Measurements from ENCODE around the gene TVP23A.

The TVP23A gene

GRCh38 chr16:10865991-10866966 lies 47.7 kb upstream of the TVP23A start:
- H2AFZ ChIP-seq (ENCODE audit: low read depth, low read length): no peak overlapping the region
- no peak overlapping the region for H3K4me3 ChIP-seq (ENCODE audit: low read depth in 1 of 2, low read length in 2 of 2)
- H3K9me3 ChIP-seq (ENCODE audit: insufficient read depth, low read length, severe bottlenecking): no peaks in the 10 kb centered on the region
- no peak overlapping the region for H3K27ac ChIP-seq (ENCODE audit: low read length)
- no peaks in the 10 kb centered on the region for H3K36me3 ChIP-seq (ENCODE audit: insufficient read depth, low read length)
- ATAC-seq (ENCODE audit: insufficient read depth, low read depth) (no peak), DNase-seq (no peak)
- no peak overlapping the region for H3K9ac ChIP-seq (ENCODE audit: low read depth, low read length)
- H3K79me2 ChIP-seq (ENCODE audit: insufficient read depth, low read length): no peaks in the 10 kb centered on the region
- H3K4me2 ChIP-seq (ENCODE audit: insufficient read depth, low read length): no peak overlapping the region
- no peak for TF ChIP-seq EZH2 (IDR thresholded peaks at IDR 0.05; ENCODE audit: borderline replicate concordance, low read depth, low read length, severe bottlenecking)
- TF ChIP-seq CTCF (IDR thresholded peaks at IDR 0.05; ENCODE audit: borderline replicate concordance, extremely low read depth, low read length, poor library complexity, severe bottlenecking): no peak
- H4K20me1 ChIP-seq (ENCODE audit: insufficient read depth, low read length): no peaks in the 10 kb centered on the region
- H3K4me1 ChIP-seq (ENCODE audit: insufficient read depth, low read length): no peaks in the 10 kb centered on the region
- H3K27me3 ChIP-seq (ENCODE audit: insufficient read depth, low read length, poor library complexity): no peaks in the 10 kb centered on the region

DNA sequence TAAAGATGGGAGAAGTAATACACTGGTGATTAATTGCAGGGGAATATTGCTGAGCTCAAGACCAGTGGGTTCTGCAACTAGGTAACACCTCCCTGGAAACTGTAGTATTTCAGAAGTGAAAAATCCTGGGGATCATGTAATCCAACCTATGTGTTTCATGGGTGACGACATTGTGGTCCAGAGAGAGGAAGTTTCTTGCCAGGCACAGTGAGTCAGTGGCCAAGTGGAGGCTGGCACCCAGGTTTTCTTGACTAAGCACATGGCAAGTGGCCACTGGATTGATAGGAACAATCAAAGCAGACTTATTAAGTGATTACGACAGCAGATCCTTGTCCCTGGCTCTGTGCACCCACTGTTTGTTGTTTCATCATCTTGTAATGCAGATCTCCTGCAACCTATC lies 43.8 kb upstream of the TVP23A start:
- Histone ChIP-seq H3K79me2 (ENCODE audit: insufficient read depth, low read length) (no peaks in the 10 kb centered on the region), H3K4me1 (ENCODE audit: insufficient read depth, low read length) (no peaks in the 10 kb centered on the region), H3K4me3 (ENCODE audit: low read depth in 1 of 2, low read length in 2 of 2) (no peak overlapping the region), H3K9me3 (ENCODE audit: insufficient read depth, low read length, severe bottlenecking) (no peaks in the 10 kb centered on the region), H3K27ac (ENCODE audit: low read length) (no peak overlapping the region), H3K9ac (ENCODE audit: low read depth, low read length) (no peak overlapping the region), H3K27me3 (ENCODE audit: insufficient read depth, low read length, poor library complexity) (no peaks in the 10 kb centered on the region), H3K4me2 (ENCODE audit: insufficient read depth, low read length) (no peak overlapping the region), H4K20me1 (ENCODE audit: insufficient read depth, low read length) (no peaks in the 10 kb centered on the region), H2AFZ (ENCODE audit: low read depth, low read length) (no peak overlapping the region), H3K36me3 (ENCODE audit: insufficient read depth, low read length) (no peaks in the 10 kb centered on the region)
- no peak for ATAC-seq (ENCODE audit: insufficient read depth, low read depth)
- no peak for DNase-seq
- no peak for TF ChIP-seq CTCF (IDR thresholded peaks at IDR 0.05; ENCODE audit: borderline replicate concordance, extremely low read depth, low read length, poor library complexity, severe bottlenecking)

DNA sequence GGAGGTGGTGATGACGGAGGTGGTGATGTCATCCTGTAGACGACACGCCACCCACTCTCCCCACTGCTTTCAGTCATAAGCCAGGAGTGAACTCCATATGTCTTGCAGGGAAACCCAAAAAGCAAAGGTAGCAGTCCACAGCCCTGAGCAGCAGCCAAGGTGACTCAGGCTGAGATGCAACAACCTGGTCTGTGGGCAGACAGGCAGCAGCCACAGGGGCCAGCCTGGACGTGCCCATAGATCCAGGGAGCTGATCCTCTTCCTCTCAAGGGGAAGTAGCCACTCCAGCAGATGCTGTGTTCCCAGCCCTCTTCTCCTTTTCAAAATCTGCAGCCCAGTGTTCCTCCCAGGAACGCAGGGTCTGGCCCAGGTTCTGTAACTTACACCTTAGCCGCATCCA lies 41.1 kb upstream of the TVP23A start:
- no peak overlapping the region for H2AFZ ChIP-seq (ENCODE audit: low read depth, low read length)
- no peaks in the 10 kb centered on the region for H3K9me3 ChIP-seq (ENCODE audit: insufficient read depth, low read length, severe bottlenecking)
- TF ChIP-seq EZH2 (IDR thresholded peaks at IDR 0.05; ENCODE audit: borderline replicate concordance, low read depth, low read length, severe bottlenecking): no peak
- TF ChIP-seq CTCF (IDR thresholded peaks at IDR 0.05; ENCODE audit: borderline replicate concordance, extremely low read depth, low read length, poor library complexity, severe bottlenecking): no peak
- DNase-seq (no peak), ATAC-seq (ENCODE audit: insufficient read depth, low read depth) (no peak)
- H3K27me3 ChIP-seq (ENCODE audit: insufficient read depth, low read length, poor library complexity): no peaks in the 10 kb centered on the region
- no peak overlapping the region for H3K9ac ChIP-seq (ENCODE audit: low read depth, low read length)
- no peaks in the 10 kb centered on the region for H3K36me3 ChIP-seq (ENCODE audit: insufficient read depth, low read length)
- H3K27ac ChIP-seq (ENCODE audit: low read length): no peak overlapping the region
- H3K4me3 ChIP-seq (ENCODE audit: low read depth in 1 of 2, low read length in 2 of 2): no peak overlapping the region
- H4K20me1 ChIP-seq (ENCODE audit: insufficient read depth, low read length): no peaks in the 10 kb centered on the region
- H3K4me2 ChIP-seq (ENCODE audit: insufficient read depth, low read length): no peak overlapping the region
- no peaks in the 10 kb centered on the region for H3K4me1 ChIP-seq (ENCODE audit: insufficient read depth, low read length)
- no peaks in the 10 kb centered on the region for H3K79me2 ChIP-seq (ENCODE audit: insufficient read depth, low read length)

Measured in DND-41 (cell line).